Stimulated activated CD8-positive, alpha-beta memory T cell treated with anti-CD3 and anti-CD28 coated beads, Interleukin-12 subunit alpha, Interleukin-12 subunit beta, amount 100 ng/mL, for 1 hour (primary cell): ENCODE measurements around the gene RNLS.
"Not testable (repeated sequence)": the region's sequence is repeated elsewhere in the genome, so short reads cannot be mapped to it uniquely, and the experiment has no call there.

Experiments used
- DNase-seq: peaks from one replicate; pipeline ENCODE4 v3.0.0-alpha.2; 2020; ENCODE audit warnings: low read depth

RNLS gene

DNA sequence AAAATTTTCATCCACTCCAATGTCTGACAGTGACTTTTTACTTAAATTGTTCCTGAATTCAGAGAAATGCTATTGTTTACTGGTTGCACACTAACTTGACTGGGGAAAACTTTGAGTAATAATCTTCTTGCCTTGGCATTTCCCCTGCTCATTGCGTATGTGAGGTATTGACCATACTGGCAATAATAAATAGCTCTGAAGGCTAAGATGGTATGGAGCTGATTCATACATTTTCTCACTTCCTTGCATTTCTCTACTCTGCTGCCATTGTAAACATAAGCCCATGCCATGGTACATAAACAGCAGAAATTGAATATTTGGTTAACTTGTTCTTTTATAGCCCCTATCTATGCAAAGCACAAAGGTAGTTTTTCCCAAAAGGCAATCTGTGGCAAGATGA, 290.0 kb downstream of the RNLS start:
- DNase-seq, result no peak

DNA sequence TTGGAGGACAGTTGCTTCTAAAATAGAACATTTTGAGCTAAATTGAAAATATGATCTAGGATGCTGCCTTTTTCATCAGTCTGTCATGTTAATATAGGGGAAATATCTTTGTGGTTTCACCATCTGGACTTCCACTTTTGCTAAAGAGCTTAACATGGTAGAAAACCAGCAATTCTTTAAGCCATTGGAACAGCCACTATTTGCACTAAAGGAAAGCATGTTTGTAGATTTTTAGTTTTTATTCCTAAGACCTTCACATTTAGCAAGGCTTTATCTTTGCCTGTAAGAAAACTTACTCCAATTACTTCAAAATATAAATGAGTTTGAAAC, 291.0 kb downstream of the RNLS start:
- no peak for DNase-seq

GRCh38 chr10:88291289-88292184, 291.6 kb downstream of the RNLS start:
- no peak for DNase-seq

- DNase-seq, result no peak
Observed at GRCh38 chr10:88289342-88289741, 293.8 kb downstream of the RNLS start.

- no peak for DNase-seq
Observed at GRCh38 chr10:88288320-88289059, 294.6 kb downstream of the RNLS start.

- DNase-seq, result no peak
Observed at GRCh38 chr10:88286030-88286429, 297.1 kb downstream of the RNLS start.

GRCh38 chr10:88281592-88282347, 301.3 kb downstream of the RNLS start:
- no peak for DNase-seq

GRCh38 chr10:88280518-88280917, 302.6 kb downstream of the RNLS start:
- no peak for DNase-seq

GRCh38 chr10:88278912-88279311, 304.2 kb downstream of the RNLS start:
- DNase-seq, result no peak

GRCh38 chr10:88276945-88277344, 306.2 kb downstream of the RNLS start:
- DNase-seq, result not testable (repeated sequence)

DNA sequence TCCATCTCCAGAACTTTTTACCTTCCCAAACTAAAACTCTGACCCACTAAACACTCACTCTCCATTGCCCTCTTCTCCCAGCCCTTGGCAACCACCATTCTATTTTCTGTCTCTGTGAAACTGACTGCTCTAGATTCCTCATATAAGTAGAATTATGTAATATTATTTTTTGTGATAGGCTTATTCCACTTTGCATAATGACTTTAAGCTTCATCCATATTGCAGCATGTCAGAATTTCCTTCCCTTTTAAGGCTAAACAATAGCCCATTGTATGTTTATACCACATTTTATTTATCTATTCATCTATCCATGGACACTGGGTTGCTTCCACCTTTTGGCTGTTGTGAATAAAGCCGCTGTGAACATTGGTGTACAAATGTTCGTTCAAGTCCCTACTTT, 308.8 kb downstream of the RNLS start:
- DNase-seq, result no peak

DNA sequence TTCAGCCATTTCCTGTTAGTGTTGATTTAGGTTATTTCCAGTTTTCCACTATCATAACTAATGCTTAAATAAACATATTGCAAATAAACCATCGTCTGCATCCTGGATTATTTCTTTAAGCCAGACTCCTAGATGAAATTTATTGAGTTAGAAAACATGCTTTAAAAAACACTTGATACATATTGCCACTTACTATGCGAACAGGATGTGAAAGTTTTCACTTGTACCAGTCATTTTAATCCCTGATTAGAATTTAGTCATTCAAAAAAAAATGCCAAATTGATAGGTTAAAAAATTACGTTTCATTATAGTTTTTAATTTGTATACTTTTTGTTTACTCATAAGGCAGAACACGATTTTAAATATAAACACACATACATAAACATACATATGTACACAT, 309.6 kb downstream of the RNLS start:
- DNase-seq, result no peak

- no peak for DNase-seq
Observed at GRCh38 chr10:88271761-88272543, 311.2 kb downstream of the RNLS start.

DNA sequence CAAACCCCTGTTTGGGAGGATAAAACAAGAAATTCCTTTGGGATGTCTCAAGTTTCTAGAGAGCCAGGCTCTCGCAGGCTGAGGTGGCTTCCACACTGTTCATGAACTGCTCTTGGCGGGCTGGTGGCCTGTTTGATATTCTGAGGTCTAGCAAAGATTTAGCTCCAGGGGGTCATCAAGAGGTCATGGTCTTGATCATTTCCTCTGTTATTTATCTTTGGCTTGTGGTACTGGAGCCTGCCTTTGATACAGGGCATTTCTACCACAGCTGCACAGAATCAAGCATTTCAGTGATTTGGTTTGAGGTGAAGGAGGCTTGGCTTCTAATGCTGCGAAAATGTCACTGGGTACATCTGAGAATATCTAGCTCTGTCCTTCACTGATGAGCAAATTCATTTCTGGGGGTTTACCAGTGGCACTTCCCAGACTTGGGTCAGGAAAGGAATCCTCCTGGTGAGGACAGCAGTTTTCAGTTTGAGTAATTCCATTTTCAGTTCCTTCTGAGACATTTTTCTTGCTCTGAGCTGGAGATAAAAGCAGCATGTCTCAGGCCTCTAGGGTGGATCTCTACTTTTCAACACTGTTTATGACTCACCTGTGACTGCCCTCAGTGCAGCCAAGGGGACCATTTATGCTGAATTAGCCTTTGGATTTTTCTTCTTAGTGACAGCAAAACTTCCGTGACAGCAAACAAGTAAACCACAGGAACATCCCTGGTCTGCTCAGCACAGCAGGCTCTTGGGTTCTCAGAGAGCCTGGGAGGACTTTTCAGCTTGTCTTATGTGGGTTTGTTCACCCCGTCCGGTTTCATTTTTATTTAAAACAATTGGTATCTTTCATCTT, 312.0 kb downstream of the RNLS start:
- no peak for DNase-seq

GRCh38 chr10:88270061-88270808, 312.9 kb downstream of the RNLS start:
- no peak for DNase-seq

- DNase-seq, result no peak
Observed at GRCh38 chr10:88262591-88263234, 320.4 kb downstream of the RNLS start.

GRCh38 chr10:88261152-88261551, 322.0 kb downstream of the RNLS start:
- no peak for DNase-seq

DNA sequence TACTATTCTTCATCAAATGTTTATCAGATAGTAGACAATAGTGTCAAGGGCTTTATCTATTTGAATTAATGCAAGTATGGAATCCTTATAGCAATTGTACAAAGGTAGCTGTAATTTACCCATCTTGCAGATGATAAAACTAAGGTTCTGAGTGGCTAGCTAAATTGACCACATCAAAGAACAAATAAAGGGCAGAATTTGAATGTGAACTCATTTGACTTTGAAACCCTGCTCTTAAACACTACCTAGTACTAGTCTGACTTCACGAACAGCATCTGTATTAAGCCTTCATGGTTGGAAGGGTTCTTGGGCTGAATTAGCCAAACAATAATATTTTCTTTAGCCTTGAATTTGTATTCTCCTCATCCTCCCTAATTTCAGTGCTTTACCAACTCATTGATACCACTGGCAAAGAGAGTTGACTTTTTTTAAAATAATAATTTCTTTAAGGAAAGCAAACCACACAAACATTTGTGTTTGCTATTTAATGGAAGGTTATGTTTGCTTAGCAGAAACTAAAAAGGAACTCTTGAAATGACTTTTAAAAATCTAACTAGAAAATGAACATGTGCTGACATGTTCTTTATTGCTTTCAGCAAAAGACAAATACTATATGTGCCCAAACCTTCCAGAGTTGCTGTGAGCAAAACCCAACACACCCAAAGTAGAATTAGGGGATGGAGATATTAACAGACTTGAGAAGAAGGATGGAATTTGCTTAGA, 322.6 kb downstream of the RNLS start:
- no peak for DNase-seq

- no peak for DNase-seq
Observed at GRCh38 chr10:88259381-88259780, 323.7 kb downstream of the RNLS start.
